Measurements from ENCODE around the gene GTSE1.
A peak's percentile ranks its signal among the peaks of the same experiment; 100 is the strongest.

Gene GTSE1

DNA sequence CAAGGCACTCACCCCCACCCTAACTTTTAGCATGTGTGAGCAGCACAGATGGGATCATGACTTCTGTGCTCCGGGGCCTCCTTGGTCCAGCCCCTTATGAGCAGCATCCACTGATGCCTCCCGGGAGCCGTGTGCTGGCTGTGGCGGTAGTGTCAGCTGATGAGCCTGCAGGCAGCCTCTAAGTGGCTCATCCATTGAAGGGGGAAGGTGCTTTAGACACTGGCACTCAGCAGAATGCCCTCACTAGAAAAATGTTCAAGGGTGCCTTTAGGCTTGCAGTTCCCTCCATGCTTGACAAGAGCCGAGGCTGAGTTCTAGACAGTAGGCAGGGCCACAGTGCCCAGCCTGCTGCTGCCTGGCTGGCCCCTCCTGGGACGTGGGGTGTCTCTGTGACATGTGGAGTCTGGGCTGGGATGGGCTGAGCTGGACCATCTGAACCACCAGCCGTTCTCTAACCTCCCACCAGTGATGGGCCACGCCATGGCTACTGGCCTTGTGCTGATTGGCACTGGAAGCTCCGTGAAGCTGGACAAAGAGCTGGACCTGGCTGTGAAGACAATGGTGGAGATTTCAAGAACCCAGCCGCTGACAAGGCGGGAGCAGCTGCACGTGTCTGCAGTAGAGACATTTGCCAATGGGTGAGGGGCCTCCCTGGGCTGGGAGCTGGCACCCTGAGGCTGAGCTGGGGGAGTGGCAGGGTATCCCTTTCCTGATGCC is 23.1 kb upstream of the GTSE1 start:
- FAIRE-seq (no peak), DNase-seq (ENCODE audit: insufficient read length, low spot score) (no peak)
- no peak for TF ChIP-seq POU2F2 (IDR thresholded peaks at IDR 0.05; ENCODE audit: low read depth, low read length)
- no peak for TF ChIP-seq TAF1 (IDR thresholded peaks at IDR 0.05; ENCODE audit: low read depth, low read length)
- no peak for TF ChIP-seq PAX5 (IDR thresholded peaks at IDR 0.05; ENCODE audit: insufficient read depth, low read length, severe bottlenecking)
- TF ChIP-seq POLR2A (IDR thresholded peaks at IDR 0.05; ENCODE audit: low read depth, low read length): no peak
- no peak for TF ChIP-seq SPI1 (IDR thresholded peaks at IDR 0.05; ENCODE audit: low read depth, low read length)
- TF ChIP-seq POLR2AphosphoS5 (IDR thresholded peaks at IDR 0.05; ENCODE audit: low read depth, low read length): no peak

- FAIRE-seq: no peak
- DNase-seq (ENCODE audit: insufficient read length, low spot score): no peak
- TF ChIP-seq POU2F2 (IDR thresholded peaks at IDR 0.05; ENCODE audit: low read depth, low read length) (no peak), PAX5 (IDR thresholded peaks at IDR 0.05; ENCODE audit: insufficient read depth, low read length, severe bottlenecking) (no peak), POLR2AphosphoS5 (IDR thresholded peaks at IDR 0.05; ENCODE audit: low read depth, low read length) (no peak), TAF1 (IDR thresholded peaks at IDR 0.05; ENCODE audit: low read depth, low read length) (no peak), SPI1 (IDR thresholded peaks at IDR 0.05; ENCODE audit: low read depth, low read length) (no peak), POLR2A (IDR thresholded peaks at IDR 0.05; ENCODE audit: low read depth, low read length) (no peak)
Observed at GRCh38 chr22:46274381-46274780, 22.3 kb upstream of the GTSE1 start.

DNA sequence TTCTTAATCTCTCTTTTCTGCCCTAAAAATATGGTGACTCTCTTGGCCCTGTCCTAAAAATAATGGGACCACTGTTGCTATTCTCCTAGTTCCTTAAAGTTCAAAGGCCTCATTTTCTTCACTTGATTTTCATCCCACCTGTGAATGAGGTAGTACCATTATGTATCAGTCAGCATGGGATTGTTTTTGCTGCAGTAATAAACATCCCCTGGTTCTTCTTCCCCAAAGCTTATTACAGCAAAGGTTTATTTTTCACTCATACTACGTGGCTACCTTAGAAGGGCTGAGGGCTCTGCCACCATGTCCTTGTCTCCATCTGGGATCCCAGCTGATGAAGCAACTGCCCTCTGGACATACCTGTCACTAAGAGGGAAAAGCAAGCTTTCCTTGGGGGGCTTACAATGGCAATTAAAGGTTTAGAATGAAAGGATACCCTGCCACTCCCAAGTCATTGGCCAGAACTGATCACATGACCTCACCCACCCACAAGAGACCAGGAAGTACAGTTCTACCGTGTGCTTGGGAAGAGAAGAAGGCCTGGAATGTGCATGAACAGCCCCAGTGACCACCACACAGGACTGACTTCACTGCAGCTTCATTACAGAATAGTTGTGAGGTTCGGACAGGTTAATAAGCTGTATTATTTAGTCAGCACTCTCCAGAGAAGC is 21.1 kb upstream of the GTSE1 start:
- FAIRE-seq: peak; percentile 35
- TF ChIP-seq SPI1 (IDR thresholded peaks at IDR 0.05; ENCODE audit: low read depth, low read length) (no peak), POU2F2 (IDR thresholded peaks at IDR 0.05; ENCODE audit: low read depth, low read length) (no peak), POLR2AphosphoS5 (IDR thresholded peaks at IDR 0.05; ENCODE audit: low read depth, low read length) (no peak), PAX5 (IDR thresholded peaks at IDR 0.05; ENCODE audit: insufficient read depth, low read length, severe bottlenecking) (no peak), TAF1 (IDR thresholded peaks at IDR 0.05; ENCODE audit: low read depth, low read length) (no peak), POLR2A (IDR thresholded peaks at IDR 0.05; ENCODE audit: low read depth, low read length) (no peak)
- no peak for DNase-seq (ENCODE audit: insufficient read length, low spot score)

DNA sequence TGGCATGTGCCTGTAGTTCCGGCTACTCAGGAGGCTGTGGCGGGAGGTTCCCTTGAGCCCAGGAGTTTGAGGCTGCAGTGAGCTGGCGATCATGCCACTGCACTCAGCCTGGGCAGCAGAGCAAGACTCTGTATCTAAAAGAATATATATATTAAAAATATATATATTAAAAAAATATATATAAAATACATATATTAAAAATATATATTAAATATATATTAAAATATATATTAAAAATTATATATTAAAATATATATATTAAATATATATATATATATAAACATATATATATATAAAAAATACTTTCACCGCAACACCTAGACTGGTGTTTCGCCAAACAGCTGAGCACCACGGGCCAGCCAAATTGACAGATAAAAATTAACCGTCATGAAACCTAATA is 20.1 kb upstream of the GTSE1 start:
- TF ChIP-seq PAX5 (IDR thresholded peaks at IDR 0.05; ENCODE audit: insufficient read depth, low read length, severe bottlenecking) (no peak), POU2F2 (IDR thresholded peaks at IDR 0.05; ENCODE audit: low read depth, low read length) (no peak), POLR2A (IDR thresholded peaks at IDR 0.05; ENCODE audit: low read depth, low read length) (no peak), SPI1 (IDR thresholded peaks at IDR 0.05; ENCODE audit: low read depth, low read length) (no peak), POLR2AphosphoS5 (IDR thresholded peaks at IDR 0.05; ENCODE audit: low read depth, low read length) (no peak), TAF1 (IDR thresholded peaks at IDR 0.05; ENCODE audit: low read depth, low read length) (no peak)
- FAIRE-seq (no peak), DNase-seq (ENCODE audit: insufficient read length, low spot score) (no peak)

GRCh38 chr22:46278656-46279645 is 17.7 kb upstream of the GTSE1 start:
- DNase-seq (ENCODE audit: insufficient read length, low spot score) (no peak), FAIRE-seq (no peak)
- no peak for TF ChIP-seq TAF1 (IDR thresholded peaks at IDR 0.05; ENCODE audit: low read depth, low read length)
- no peak for TF ChIP-seq POU2F2 (IDR thresholded peaks at IDR 0.05; ENCODE audit: low read depth, low read length)
- no peak for TF ChIP-seq SPI1 (IDR thresholded peaks at IDR 0.05; ENCODE audit: low read depth, low read length)
- no peak for TF ChIP-seq POLR2AphosphoS5 (IDR thresholded peaks at IDR 0.05; ENCODE audit: low read depth, low read length)
- no peak for TF ChIP-seq POLR2A (IDR thresholded peaks at IDR 0.05; ENCODE audit: low read depth, low read length)
- TF ChIP-seq PAX5 (IDR thresholded peaks at IDR 0.05; ENCODE audit: insufficient read depth, low read length, severe bottlenecking): no peak

- FAIRE-seq (no peak), DNase-seq (ENCODE audit: insufficient read length, low spot score) (no peak)
- TF ChIP-seq SPI1 (IDR thresholded peaks at IDR 0.05; ENCODE audit: low read depth, low read length) (no peak), TAF1 (IDR thresholded peaks at IDR 0.05; ENCODE audit: low read depth, low read length) (no peak), POLR2A (IDR thresholded peaks at IDR 0.05; ENCODE audit: low read depth, low read length) (no peak), POLR2AphosphoS5 (IDR thresholded peaks at IDR 0.05; ENCODE audit: low read depth, low read length) (no peak), PAX5 (IDR thresholded peaks at IDR 0.05; ENCODE audit: insufficient read depth, low read length, severe bottlenecking) (no peak)
Observed at GRCh38 chr22:46280063-46280817, 16.4 kb upstream of the GTSE1 start.

GRCh38 chr22:46280999-46281623 is 15.6 kb upstream of the GTSE1 start:
- DNase-seq (ENCODE audit: insufficient read length, low spot score) (no peak), FAIRE-seq (no peak)
- TF ChIP-seq POLR2AphosphoS5 (IDR thresholded peaks at IDR 0.05; ENCODE audit: low read depth, low read length): no peak
- no peak for TF ChIP-seq POLR2A (IDR thresholded peaks at IDR 0.05; ENCODE audit: low read depth, low read length)

DNA sequence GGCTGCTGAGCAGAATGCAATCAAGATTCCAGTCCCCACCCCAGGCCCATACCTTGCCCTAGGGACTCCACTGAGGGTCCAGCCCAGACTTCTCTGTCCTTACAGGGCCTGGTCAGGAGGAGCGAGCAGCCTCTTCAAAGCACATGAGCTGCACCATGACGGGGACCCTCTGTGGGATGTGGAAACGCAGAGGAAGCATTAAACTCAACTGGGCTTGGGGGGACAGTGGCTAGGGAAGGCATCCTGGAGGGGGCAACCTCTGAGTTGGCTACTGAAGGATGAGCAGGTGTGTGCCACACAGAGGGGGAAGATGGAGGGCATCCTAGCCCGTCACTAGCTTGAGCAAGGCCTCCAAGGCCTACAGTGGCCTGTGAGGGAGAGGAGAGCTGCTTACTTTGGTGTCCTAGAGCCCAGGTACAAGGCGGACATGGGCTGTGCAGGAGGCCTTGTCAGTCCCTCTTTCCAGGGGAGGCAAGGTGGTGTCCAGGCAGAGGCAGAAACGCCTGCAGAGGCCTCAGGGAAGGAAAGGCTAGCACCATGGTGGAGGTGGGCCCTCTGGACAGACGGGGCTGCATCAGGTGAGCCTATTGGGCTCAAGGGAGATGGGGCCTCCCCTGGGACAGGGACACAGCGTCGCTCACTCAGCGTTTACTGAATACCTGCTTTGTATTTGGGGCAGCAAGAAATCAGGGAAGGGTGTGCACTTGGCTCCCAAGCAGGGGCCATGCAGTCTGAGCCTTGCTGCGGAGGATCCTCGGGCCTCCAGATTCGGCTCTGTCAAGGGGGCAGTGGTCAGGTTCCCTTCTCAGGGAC is 14.6 kb upstream of the GTSE1 start:
- TF ChIP-seq PAX5 (IDR thresholded peaks at IDR 0.05; ENCODE audit: insufficient read depth, low read length, severe bottlenecking): no peak
- DNase-seq (ENCODE audit: insufficient read length, low spot score) (no peak), FAIRE-seq (no peak)
